Activated effector memory CD4-positive, alpha-beta T cell treated with Interleukin-2 at 50 U/mL for 16 hours (primary cell): ENCODE measurements around the gene P4HTM.

Experiments used
- DNase-seq: peaks from one replicate; pipeline ENCODE4 v3.0.0-alpha.2; 2020

Gene P4HTM

DNA sequence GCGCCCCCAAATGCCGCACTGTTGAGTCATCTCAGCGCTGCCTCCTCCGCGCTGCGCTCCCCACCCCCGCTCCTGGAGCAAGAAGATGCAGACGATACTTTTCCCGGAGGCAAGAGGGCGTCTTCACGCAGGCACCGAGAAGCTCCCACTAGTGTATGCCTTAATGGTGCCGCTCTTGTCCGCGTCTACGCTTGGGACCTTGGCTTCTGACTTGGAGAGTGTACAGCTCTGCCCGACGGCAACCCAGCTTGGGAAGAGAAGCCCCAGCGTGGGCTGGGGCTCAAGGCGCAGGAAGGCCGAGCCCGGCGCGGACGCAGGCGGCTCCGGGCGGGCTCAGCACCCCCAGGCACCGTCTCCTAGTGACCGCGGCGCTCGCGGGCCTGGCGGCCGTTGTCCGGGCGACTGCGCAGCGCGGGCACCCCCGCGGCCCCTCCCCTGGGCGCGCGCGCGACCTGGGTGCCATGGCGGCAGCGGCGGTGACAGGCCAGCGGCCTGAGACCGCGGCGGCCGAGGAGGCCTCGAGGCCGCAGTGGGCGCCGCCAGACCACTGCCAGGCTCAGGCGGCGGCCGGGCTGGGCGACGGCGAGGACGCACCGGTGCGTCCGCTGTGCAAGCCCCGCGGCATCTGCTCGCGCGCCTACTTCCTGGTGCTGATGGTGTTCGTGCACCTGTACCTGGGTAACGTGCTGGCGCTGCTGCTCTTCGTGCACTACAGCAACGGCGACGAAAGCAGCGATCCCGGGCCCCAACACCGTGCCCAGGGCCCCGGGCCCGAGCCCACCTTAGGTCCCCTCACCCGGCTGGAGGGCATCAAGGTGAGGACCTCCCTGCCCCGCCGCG, at the start of gene P4HTM:
TSS of gene P4HTM (plus strand) at position 446 of the 840 bp plus-strand sequence. CDS start at position 462, 16 bp downstream.
- DNase-seq: peak; percentile 60

DNA sequence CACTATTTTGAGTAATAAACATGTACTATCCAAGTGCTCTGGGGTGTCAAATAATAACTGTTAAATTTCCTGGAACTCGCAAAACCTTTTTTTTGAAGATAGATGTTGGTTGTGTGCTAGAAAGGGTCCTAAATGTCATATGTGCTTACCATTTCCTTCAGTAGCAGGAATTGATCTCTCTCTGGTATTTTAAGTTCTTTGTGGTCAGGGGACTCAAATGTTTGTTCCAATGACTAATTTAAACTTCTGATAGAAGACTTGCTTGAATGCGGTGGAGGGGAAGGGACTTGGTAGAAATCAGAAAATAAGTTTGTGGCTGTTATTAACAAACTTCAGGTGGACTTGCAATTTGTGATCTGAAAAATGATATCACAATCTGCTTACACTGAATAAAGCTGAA, 44.6 kb upstream of the P4HTM start:
- no peak for DNase-seq

GRCh38 chr3:48945891-48946549, 44.0 kb upstream of the P4HTM start:
- no peak for DNase-seq

- DNase-seq: no peak
Observed at GRCh38 chr3:48949376-48949717, 40.7 kb upstream of the P4HTM start.

GRCh38 chr3:48950051-48950450, 40.0 kb upstream of the P4HTM start:
- no peak for DNase-seq

GRCh38 chr3:48951764-48952163, 38.3 kb upstream of the P4HTM start:
- no peak for DNase-seq

DNA sequence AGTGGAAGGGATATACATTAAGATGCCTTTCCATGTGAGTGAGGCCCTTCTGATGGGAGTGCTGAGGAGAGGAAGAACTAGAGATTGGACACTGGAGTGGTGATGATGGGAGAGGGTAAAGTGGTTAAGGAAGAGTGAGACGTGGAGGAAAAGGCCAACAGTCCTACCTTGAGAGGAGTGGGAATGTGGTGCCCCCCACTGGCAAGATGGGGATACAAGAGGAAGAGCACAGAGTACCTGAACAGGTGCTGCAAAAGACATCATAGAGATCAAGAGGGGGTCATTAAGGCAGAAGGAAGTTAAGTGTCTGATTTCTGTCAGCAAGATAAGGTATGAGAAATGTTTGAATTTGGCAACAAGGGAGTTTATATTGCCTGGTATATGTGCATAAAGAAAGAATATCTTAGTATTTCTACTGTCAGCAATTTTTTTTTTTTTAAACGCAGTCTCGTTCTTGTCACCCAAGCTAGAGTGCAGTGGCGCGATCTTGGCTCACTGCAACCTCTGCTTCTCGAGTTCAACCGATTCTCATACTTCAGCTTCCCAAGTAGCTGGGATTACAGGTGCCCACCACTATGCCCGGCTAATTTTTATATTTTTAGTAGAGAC, 37.4 kb upstream of the P4HTM start:
- DNase-seq: peak; percentile 36

GRCh38 chr3:48957006-48957705, 32.9 kb upstream of the P4HTM start:
- DNase-seq: no peak

DNA sequence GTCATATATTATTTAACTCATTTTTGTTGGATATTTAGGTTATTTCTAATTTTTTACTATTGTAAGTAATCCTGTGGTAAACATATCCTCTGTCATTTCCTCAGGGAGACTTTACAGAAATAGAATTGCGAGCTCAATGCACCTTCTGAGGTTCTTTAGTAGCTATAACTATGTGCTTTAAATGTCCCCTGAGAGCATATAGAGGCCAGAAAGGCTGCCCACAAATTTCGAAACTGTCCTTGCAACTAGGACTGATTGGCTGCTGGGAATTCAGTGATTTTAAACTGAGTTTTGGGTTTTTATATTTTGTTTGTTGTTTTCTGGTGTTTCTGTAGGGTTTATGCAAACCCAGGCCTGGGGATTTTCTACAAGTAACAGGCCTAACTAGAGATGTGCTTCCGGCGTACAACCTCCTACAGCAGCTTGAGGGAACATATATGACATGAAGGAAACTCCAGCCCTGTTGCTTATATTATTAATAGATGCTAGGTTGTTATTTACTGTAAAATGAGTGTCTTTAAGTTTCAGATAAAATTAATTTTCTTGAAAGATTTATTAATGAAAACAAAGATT, 29.1 kb upstream of the P4HTM start:
- no peak for DNase-seq

DNA sequence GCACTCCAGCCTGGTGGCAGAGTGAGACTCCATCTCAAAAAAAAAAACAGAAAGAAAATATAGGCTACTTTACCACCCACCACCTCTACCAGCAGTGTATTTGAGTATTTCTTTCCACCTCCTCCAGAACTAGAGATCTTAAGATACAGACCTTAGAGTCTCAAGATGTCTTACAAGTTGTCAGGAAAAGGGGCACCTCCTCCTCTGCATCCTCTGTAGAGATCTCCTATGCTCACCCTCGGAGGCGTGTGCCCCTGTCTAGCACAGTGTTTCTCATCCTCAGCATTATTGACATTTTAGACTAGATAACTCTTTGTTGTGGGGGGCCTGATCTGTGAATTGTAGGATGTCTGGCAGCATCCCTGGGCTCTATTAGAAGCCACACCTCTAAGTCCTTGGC, 27.7 kb upstream of the P4HTM start:
- no peak for DNase-seq

GRCh38 chr3:48962939-48963338, 27.1 kb upstream of the P4HTM start:
- no peak for DNase-seq

DNA sequence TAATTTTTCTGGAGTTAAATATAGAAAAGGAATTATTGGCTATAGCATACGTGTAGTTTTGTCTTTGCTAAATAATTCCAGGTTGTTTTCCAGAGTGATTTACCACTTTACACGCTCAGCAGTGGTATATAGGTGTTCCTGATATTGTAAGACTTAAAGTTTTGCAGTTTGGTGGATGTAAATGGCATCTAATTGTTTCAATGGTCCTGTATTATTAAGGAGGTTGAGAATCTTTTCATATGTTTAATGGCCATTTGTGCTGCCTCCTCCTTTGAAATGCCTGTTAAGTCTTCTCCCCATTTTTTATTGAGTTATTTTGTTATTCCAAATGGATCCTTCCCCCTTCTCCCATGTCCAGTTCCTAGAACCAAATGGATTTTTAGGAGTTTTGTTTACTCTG, 26.4 kb upstream of the P4HTM start:
- DNase-seq: no peak

GRCh38 chr3:48966367-48966766, 23.7 kb upstream of the P4HTM start:
- DNase-seq: no peak

- no peak for DNase-seq
Observed at GRCh38 chr3:48966876-48967361, 23.1 kb upstream of the P4HTM start.

DNA sequence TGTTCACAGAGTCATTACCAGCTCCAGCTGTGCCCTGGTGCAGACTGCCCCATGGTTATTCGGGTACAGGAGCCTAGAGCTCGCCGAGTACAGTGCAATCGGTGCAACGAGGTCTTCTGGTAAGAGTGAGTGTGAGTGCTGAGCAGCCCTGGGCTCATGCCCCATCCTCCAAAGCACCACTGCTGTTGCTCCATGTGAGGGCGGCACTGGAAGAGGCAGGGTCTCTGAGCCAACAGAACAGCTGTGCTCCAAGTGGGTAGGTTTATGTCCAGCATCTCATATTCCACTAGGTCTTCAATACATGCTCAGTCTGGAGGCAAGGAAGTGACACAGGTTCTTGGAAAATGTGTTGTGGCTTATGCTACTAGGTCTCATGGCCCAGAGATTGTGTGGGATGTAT, 19.5 kb upstream of the P4HTM start:
- no peak for DNase-seq

- no peak for DNase-seq
Observed at GRCh38 chr3:48974076-48974864, 15.8 kb upstream of the P4HTM start.

- no peak for DNase-seq
Observed at GRCh38 chr3:48979451-48979850, 10.6 kb upstream of the P4HTM start.

DNA sequence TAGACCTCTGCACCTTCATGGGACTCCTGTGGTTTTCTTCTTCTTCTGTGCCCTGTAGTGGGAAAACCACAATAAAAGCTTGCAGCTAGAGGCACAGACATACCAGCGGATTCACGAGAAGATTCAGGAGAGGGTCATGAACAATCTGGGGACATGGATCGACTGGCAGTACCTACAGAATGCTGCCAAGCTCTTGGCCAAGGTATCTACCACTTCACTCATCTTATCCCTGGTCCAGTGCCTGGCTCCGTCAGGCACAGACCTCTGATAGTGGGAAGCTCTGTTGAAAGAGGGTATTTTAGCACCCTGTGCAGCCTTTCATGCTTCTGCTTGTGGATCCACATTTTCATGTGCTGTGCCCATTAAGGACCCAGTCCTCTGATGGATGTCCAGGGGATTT, 9.7 kb upstream of the P4HTM start:
- DNase-seq: no peak

DNA sequence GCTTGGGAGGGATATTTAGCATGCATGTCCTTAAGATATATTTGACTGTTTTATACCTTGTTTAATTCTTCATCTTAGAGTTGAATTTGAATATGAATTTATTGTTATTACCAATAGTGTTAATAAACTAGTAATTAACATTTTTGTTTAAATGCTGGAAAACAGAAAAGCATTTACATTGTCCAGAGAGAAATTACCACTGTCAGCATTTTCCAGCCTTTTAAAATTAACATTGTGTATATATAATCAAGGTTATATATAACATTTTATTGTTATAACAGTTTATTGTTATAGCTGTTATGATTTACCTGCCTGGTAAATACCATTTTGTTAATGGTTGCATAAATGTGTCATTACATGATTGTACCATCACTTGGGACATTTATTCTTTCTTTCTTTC, 8.0 kb upstream of the P4HTM start:
- no peak for DNase-seq

DNA sequence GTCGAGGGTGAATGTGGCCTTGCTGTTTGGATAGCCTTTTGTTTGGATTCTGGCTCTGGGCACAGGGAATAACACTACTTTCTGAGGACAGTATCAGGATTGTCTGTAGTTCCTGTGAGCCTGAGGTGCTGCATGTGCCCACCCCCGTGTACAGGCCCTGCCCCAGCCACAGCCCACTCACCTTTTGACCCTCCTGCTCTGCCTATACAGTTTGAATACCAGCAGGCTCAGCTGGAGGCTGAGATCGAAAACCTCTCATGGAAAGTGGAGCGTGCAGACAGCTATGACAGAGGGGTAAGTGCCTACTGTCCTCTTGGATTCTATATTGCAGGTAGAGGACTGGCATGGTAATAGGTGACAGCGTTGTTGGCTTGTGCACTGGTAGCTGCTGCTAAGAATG, 7.4 kb upstream of the P4HTM start:
- DNase-seq: no peak

GRCh38 chr3:48983096-48983495, 6.9 kb upstream of the P4HTM start:
- no peak for DNase-seq

DNA sequence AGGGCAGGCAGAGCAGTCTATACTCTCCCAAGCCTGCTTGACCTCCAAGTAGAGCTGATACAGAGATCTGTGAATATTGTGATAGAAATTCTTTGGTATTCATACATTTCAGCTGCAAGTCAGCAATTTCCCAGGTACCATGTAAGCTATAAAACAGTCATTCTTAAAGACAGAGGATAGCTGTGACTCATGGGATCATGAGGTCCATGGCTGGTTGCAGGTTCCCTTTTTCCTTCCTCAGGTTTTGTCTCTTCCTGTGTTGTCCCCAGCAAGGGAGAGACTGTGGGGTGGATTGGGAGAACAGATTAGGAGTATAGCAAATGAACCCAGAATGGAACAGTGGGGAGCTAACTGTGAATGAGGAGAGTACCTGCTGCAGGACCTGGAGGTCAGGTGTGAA, 5.4 kb upstream of the P4HTM start:
- no peak for DNase-seq
